HG03575 (cell line): ENCODE measurements around the gene AGAP1.

ENCODE experiments used
- ATAC-seq: cut with Tn5 transposase; IDR thresholded peaks from one replicate; pipeline ENCODE4 v1.9.1; 2021; ENCODE audit not compliant: unreplicated experiment, insufficient number of reproducible peaks, low FRiP score; ENCODE audit errors: extremely low read depth

AGAP1 gene

GRCh38 chr2:235541838-235542549 is 48.2 kb downstream of the AGAP1 start:
- no peak for ATAC-seq

GRCh38 chr2:235542733-235543127 is 48.9 kb downstream of the AGAP1 start:
- ATAC-seq = no peak

GRCh38 chr2:235543128-235543750 is 49.4 kb downstream of the AGAP1 start:
- no peak for ATAC-seq

GRCh38 chr2:235543851-235544688 is 50.2 kb downstream of the AGAP1 start:
- no peak for ATAC-seq

- no peak for ATAC-seq
Observed at GRCh38 chr2:235544689-235544969, 50.8 kb downstream of the AGAP1 start.

- no peak for ATAC-seq
Observed at GRCh38 chr2:235545339-235546150, 51.7 kb downstream of the AGAP1 start.

GRCh38 chr2:235546151-235546435 is 52.2 kb downstream of the AGAP1 start:
- no peak for ATAC-seq

GRCh38 chr2:235546436-235546835 is 52.6 kb downstream of the AGAP1 start:
- no peak for ATAC-seq

GRCh38 chr2:235549735-235550377 is 56.0 kb downstream of the AGAP1 start:
- no peak for ATAC-seq

GRCh38 chr2:235550378-235550760 is 56.5 kb downstream of the AGAP1 start:
- no peak for ATAC-seq

GRCh38 chr2:235550946-235551345 is 57.1 kb downstream of the AGAP1 start:
- ATAC-seq = no peak

GRCh38 chr2:235551965-235552364 is 58.1 kb downstream of the AGAP1 start:
- ATAC-seq = no peak

GRCh38 chr2:235552671-235553070 is 58.8 kb downstream of the AGAP1 start:
- ATAC-seq = no peak

GRCh38 chr2:235553291-235553690 is 59.4 kb downstream of the AGAP1 start:
- no peak for ATAC-seq

GRCh38 chr2:235553696-235554100 is 59.9 kb downstream of the AGAP1 start:
- no peak for ATAC-seq

- no peak for ATAC-seq
Observed at GRCh38 chr2:235554385-235554784, 60.5 kb downstream of the AGAP1 start.

GRCh38 chr2:235554936-235555335 is 61.1 kb downstream of the AGAP1 start:
- no peak for ATAC-seq

- no peak for ATAC-seq
Observed at GRCh38 chr2:235555371-235555770, 61.5 kb downstream of the AGAP1 start.

GRCh38 chr2:235556086-235556485 is 62.2 kb downstream of the AGAP1 start:
- no peak for ATAC-seq
